ENCODE results near the gene CD44. TPM values are rescaled to one million over a fixed set of nuclear protein-coding genes. Genes with fewer than 3 reads are reported as not detected.
A peak's percentile ranks its signal among the peaks of the same experiment; 100 is the strongest.

CD44 gene
- total RNA-seq, 1 donor from 2014 or later: 1,546 TPM

DNA sequence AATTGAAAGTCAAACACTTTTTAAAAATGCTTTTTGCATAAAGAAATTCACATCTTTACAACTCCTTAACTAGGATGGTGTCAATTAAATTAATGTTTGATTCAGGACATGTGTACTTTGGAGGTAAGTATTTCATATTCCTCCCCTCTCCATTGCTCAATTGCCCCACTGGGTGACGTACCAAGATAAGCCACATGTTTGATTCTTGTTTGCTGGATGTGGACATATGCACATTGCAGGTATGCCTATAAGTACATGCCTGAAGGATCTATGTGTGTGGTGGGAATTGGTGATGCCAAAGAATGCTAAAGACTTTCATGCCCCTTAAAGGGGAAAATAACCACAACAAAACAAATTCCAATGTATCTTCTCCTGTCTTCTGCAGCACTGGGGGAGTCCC lies 5.8 kb downstream of the CD44 start:
- Mint-ChIP-seq H3K36me3 (ENCODE audit: low read depth) (peaks cover 93% of the 10 kb centered on the region), H3K9me3 (no peaks in the 10 kb centered on the region), H3K27me3 (no peaks in the 10 kb centered on the region), H3K27ac (peak overlapping the region; percentile 90), H3K4me1 (peaks cover 87% of the 10 kb centered on the region), H3K4me3 (peak overlapping the region; percentile 97)
- ChIA-PET CTCF (interaction anchor here (0.7 to 1.5 kb wide), 5 partner anchors 28 to 147 kb away, joined by 3 to 4 read pairs (median 3); no protein-coding TSS in a partner anchor), POLR2A (interaction anchor here (0.5 to 6.8 kb wide), 28 partner anchors 10 to 247 kb away, joined by 3 to 222 read pairs (median 4); no protein-coding TSS in a partner anchor)
- DNase-seq (no peak), ATAC-seq (ENCODE audit: low read depth) (no peak)
- TF ChIP-seq CTCF (IDR thresholded peaks at IDR 0.05): no peak
- intact Hi-C loops (cut with micrococcal nuclease): loop anchor here (1.0 to 5.0 kb wide), 8 partner anchors 18 to 247 kb away; partner anchors contain the start of genes APIP and PDHX

GRCh38 chr11:35145271-35145670 lies 6.3 kb downstream of the CD44 start:
- H3K27ac Mint-ChIP-seq: peak overlapping the region; percentile 90
- no peak for TF ChIP-seq CTCF (IDR thresholded peaks at IDR 0.05)
- H3K4me3 Mint-ChIP-seq: peak overlapping the region; percentile 97
- ChIA-PET CTCF (no interaction called here), POLR2A (interaction anchor here (0.6 to 2.5 kb wide), 20 partner anchors 8 to 231 kb away, joined by 3 to 17 read pairs (median 6); no protein-coding TSS in a partner anchor)
- intact Hi-C loops (cut with micrococcal nuclease): no loop called here
- peaks cover 93% of the 10 kb centered on the region for H3K36me3 Mint-ChIP-seq (ENCODE audit: low read depth)
- no peaks in the 10 kb centered on the region for H3K9me3 Mint-ChIP-seq
- H3K4me1 Mint-ChIP-seq: peaks cover 92% of the 10 kb centered on the region
- H3K27me3 Mint-ChIP-seq: no peaks in the 10 kb centered on the region
- no peak for DNase-seq
- ATAC-seq (ENCODE audit: low read depth): no peak

GRCh38 chr11:35146074-35146521 lies 7.1 kb downstream of the CD44 start:
- peak; percentile 7 for ATAC-seq (ENCODE audit: low read depth)
- Mint-ChIP-seq H3K36me3 (ENCODE audit: low read depth) (peaks cover 93% of the 10 kb centered on the region), H3K27me3 (no peaks in the 10 kb centered on the region), H3K27ac (peak overlapping the region; percentile 90), H3K4me3 (peak overlapping the region; percentile 97), H3K4me1 (peaks cover 98% of the 10 kb centered on the region), H3K9me3 (no peaks in the 10 kb centered on the region)
- intact Hi-C loops (cut with micrococcal nuclease): loop anchor here (1.0 kb wide), 1 partner anchor 9 kb away; no protein-coding TSS in a partner anchor
- DNase-seq: no peak
- POLR2A ChIA-PET: interaction anchor here (0.6 to 2.5 kb wide), 23 partner anchors 9 to 230 kb away, joined by 3 to 17 read pairs (median 6); no protein-coding TSS in a partner anchor
- no peak for TF ChIP-seq CTCF (IDR thresholded peaks at IDR 0.05)
- CTCF ChIA-PET: interaction anchor here (1.2 to 1.6 kb wide), 3 partner anchors 16 to 148 kb away, joined by 3 to 8 read pairs (median 4); no protein-coding TSS in a partner anchor

- peaks cover 93% of the 10 kb centered on the region for H3K36me3 Mint-ChIP-seq (ENCODE audit: low read depth)
- no peaks in the 10 kb centered on the region for H3K27me3 Mint-ChIP-seq
- ATAC-seq (ENCODE audit: low read depth): no peak
- no peak for DNase-seq
- ChIA-PET POLR2A (interaction anchor here (0.9 to 2.5 kb wide), 19 partner anchors 10 to 148 kb away, joined by 3 to 17 read pairs (median 6); no protein-coding TSS in a partner anchor), CTCF (interaction anchor here (1.2 to 1.6 kb wide), 3 partner anchors 16 to 149 kb away, joined by 3 to 8 read pairs (median 4); no protein-coding TSS in a partner anchor)
- no peaks in the 10 kb centered on the region for H3K9me3 Mint-ChIP-seq
- intact Hi-C loops (cut with micrococcal nuclease): loop anchor here (1.0 kb wide), 1 partner anchor 9 kb away; no protein-coding TSS in a partner anchor
- peaks cover 98% of the 10 kb centered on the region for H3K4me1 Mint-ChIP-seq
- H3K27ac Mint-ChIP-seq: peak overlapping the region; percentile 90
- no peak for TF ChIP-seq CTCF (IDR thresholded peaks at IDR 0.05)
- peak overlapping the region; percentile 97 for H3K4me3 Mint-ChIP-seq
These were observed 7.7 kb downstream of the CD44 start for GRCh38 chr11:35146711-35147110.

- H3K36me3 Mint-ChIP-seq (ENCODE audit: low read depth): peaks cover 94% of the 10 kb centered on the region
- no peak overlapping the region for H3K4me3 Mint-ChIP-seq
- peaks cover 98% of the 10 kb centered on the region for H3K4me1 Mint-ChIP-seq
- peak overlapping the region; percentile 90 for H3K27ac Mint-ChIP-seq
- no peak for TF ChIP-seq CTCF (IDR thresholded peaks at IDR 0.05)
- H3K27me3 Mint-ChIP-seq: no peaks in the 10 kb centered on the region
- POLR2A ChIA-PET: interaction anchor here (0.7 to 2.5 kb wide), 13 partner anchors 9 to 222 kb away, joined by 3 to 17 read pairs (median 5); no protein-coding TSS in a partner anchor
- DNase-seq (no peak), ATAC-seq (ENCODE audit: low read depth) (no peak)
- CTCF ChIA-PET: interaction anchor here (1.6 kb wide), 2 partner anchors 15 to 150 kb away, joined by 4 to 8 read pairs; no protein-coding TSS in a partner anchor
- intact Hi-C loops (cut with micrococcal nuclease): no loop called here
- H3K9me3 Mint-ChIP-seq: no peaks in the 10 kb centered on the region
These were observed 8.3 kb downstream of the CD44 start for GRCh38 chr11:35147235-35147634.
